Stimulated activated CD8-positive, alpha-beta memory T cell treated with anti-CD3 and anti-CD28 coated beads, Interleukin-15, amount 100 ng/mL, for 4 hours (primary cell): ENCODE data around the gene COL13A1.

Experiments
- DNase-seq, 2 donors: peaks; one replicate each; pipeline ENCODE4 v3.0.0-alpha.2; 2020; ENCODE audit warnings: low read depth in 2 of 2

The COL13A1 gene

GRCh38 chr10:69944761-69945160, 143.1 kb downstream of the COL13A1 start:
- DNase-seq, result no peak

GRCh38 chr10:69948261-69948660, 146.6 kb downstream of the COL13A1 start:
- DNase-seq, result no peak

- no peak for DNase-seq
Measured at GRCh38 chr10:69949770-69950169, 148.1 kb downstream of the COL13A1 start.

- no peak for DNase-seq
Measured at GRCh38 chr10:69951658-69952057, 150.0 kb downstream of the COL13A1 start.

- DNase-seq, result no peak
Measured at GRCh38 chr10:69952069-69952800, 150.5 kb downstream of the COL13A1 start.

GRCh38 chr10:69952821-69953221, 151.1 kb downstream of the COL13A1 start:
- no peak for DNase-seq

- DNase-seq, result no peak
Measured at GRCh38 chr10:69953851-69954250, 152.1 kb downstream of the COL13A1 start.

GRCh38 chr10:69955211-69955805, 153.6 kb downstream of the COL13A1 start:
- no peak for DNase-seq

GRCh38 chr10:69955897-69956740, 154.4 kb downstream of the COL13A1 start:
- DNase-seq, result no peak

- no peak for DNase-seq
Measured at GRCh38 chr10:69956741-69957230, 155.1 kb downstream of the COL13A1 start.

- no peak for DNase-seq
Measured at GRCh38 chr10:69957241-69957885, 155.7 kb downstream of the COL13A1 start.

GRCh38 chr10:69957886-69958555, 156.3 kb downstream of the COL13A1 start:
- no peak for DNase-seq

- DNase-seq, result no peak
Measured at GRCh38 chr10:69958556-69958902, 156.8 kb downstream of the COL13A1 start.

- no peak for DNase-seq
Measured at GRCh38 chr10:69959911-69960310, 158.2 kb downstream of the COL13A1 start.

- no peak for DNase-seq
Measured at GRCh38 chr10:69960606-69960987, 158.9 kb downstream of the COL13A1 start.

- no peak for DNase-seq
Measured at GRCh38 chr10:69960988-69961880, 159.5 kb downstream of the COL13A1 start.

- DNase-seq, result no peak
Measured at GRCh38 chr10:69961881-69962745, 160.4 kb downstream of the COL13A1 start.

- DNase-seq, result no peak
Measured at GRCh38 chr10:69962746-69963135, 161.0 kb downstream of the COL13A1 start.

GRCh38 chr10:69963178-69963834, 161.6 kb downstream of the COL13A1 start:
- no peak for DNase-seq
